Fibroblast of mammary gland (primary cell): ENCODE results near the gene APBB2.
A peak's percentile ranks its signal among the peaks of the same experiment; 100 is the strongest.

ENCODE experiments used
- DNase-seq: peaks from one replicate; pipeline ENCODE4 v3.0.0-alpha.2; 2010; ENCODE audit warnings: low read depth
- H3K4me3 ChIP-seq: 2 replicates; pipeline ENCODE4 v1.5.1; 2011; ENCODE audit warnings: low read depth, mild to moderate bottlenecking, low read length, moderate library complexity; ENCODE audit not compliant: control insufficient read depth
- TF ChIP-seq, protein P1 (sequence below): conservative IDR thresholded peaks from 2 replicates; pipeline ENCODE4 v1.5.1; 2011; ENCODE audit warnings: low read depth, low read length, inconsistent platforms; ENCODE audit not compliant: control insufficient read depth, insufficient read depth

The APBB2 gene

DNA sequence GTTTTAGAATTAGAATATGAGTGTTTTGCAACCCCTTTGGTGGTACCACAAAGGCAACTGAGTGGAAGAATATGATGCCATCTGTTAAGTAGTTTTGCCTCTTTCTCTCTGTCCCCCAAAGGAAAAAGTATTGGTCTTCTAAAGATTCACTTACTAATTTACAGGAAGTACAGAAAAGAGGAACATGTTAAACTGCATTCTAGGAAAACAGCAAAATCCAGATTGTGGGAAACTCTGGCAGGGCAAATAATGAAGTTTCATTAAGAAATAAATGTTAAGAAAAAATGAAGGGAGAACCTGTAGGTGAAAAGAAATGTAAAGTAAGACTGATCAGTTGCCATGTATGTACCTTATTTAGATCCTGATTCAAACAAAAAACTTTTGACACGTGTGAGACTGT is 425.3 kb downstream of the APBB2 start:
- TF ChIP-seq, protein P1, sequence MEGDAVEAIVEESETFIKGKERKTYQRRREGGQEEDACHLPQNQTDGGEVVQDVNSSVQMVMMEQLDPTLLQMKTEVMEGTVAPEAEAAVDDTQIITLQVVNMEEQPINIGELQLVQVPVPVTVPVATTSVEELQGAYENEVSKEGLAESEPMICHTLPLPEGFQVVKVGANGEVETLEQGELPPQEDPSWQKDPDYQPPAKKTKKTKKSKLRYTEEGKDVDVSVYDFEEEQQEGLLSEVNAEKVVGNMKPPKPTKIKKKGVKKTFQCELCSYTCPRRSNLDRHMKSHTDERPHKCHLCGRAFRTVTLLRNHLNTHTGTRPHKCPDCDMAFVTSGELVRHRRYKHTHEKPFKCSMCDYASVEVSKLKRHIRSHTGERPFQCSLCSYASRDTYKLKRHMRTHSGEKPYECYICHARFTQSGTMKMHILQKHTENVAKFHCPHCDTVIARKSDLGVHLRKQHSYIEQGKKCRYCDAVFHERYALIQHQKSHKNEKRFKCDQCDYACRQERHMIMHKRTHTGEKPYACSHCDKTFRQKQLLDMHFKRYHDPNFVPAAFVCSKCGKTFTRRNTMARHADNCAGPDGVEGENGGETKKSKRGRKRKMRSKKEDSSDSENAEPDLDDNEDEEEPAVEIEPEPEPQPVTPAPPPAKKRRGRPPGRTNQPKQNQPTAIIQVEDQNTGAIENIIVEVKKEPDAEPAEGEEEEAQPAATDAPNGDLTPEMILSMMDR: no peak
- no peak overlapping the region for H3K4me3 ChIP-seq
- no peak for DNase-seq

DNA sequence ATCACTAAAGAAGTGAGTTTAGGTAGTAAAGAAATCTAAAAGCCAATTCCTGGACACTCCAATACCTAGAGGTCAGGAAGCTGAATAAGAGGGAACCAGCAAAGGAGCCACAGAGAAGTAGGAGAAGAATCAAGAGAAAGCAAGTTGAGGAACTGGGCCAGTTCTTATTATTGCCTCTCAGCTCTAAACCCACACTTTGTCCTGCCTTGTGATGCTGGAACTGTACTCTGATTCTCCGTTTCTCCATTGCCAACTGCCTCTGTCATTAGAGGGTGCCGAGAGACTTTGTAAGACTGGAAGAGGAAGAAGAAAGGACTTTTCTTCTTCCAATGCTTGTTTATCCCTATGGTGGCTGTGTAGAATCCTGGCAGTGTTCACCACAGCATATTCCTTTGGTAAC is 426.0 kb downstream of the APBB2 start:
- no peak overlapping the region for H3K4me3 ChIP-seq
- TF ChIP-seq, protein P1: no peak
- DNase-seq: no peak

DNA sequence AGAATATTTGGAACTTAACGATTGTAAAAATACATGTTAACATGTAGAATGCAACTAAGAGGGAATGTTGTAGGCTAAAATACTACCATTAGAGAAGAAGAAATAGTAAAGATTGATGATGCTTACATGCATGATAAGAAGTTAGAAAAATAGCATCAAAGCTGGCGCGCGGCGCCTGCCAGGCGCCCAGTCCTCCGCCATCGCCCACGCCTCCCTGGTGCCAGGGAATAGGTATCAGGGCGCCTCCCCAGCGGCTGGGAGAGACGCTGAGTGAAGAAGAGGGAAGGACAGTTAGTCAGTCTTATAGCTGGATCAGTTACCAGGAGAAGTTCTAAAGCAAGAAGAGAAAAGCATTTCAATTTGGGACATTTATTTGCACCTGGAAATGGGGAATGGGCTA is 428.6 kb downstream of the APBB2 start:
- no peak for DNase-seq
- TF ChIP-seq, protein P1: no peak
- H3K4me3 ChIP-seq: no peak overlapping the region

DNA sequence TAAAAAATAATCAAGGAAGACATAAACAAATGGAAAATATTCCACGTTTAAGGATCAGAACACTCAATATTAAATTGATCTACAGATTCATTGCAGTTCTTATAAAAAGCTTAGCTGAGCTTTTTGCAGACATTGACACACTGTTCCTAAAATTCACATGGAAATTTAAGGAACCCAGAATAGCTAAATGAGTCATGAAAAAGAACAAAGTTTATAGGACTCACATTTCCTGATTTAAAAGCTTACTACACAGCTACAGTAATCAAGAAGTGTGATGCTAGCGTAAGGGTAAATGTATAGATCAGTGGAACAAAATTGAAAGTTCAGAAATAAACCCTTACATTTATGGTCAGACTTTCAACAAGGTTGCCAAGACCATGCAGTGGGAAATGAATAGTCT is 431.5 kb downstream of the APBB2 start:
- TF ChIP-seq, protein P1: no peak
- H3K4me3 ChIP-seq: no peak overlapping the region
- DNase-seq: no peak

DNA sequence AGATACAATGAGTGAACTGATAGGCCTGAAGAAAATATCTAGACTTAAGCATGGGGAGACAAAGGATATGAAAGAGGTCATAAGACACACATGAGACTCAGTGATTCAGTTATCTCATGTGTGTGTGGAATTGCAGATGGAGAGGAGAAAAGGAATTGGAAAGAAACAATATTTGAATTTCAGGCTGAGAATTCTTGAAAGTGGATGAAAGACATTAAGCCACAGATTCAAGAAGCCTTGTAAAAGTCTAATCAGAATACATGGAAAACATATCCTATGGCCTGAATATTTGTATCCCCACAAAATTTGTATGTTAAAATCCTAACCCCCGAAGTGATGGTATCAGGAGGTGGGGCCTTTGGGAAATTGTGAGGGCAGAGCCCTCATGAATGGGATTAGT is 436.3 kb downstream of the APBB2 start:
- DNase-seq: no peak
- TF ChIP-seq, protein P1: no peak
- no peak overlapping the region for H3K4me3 ChIP-seq

DNA sequence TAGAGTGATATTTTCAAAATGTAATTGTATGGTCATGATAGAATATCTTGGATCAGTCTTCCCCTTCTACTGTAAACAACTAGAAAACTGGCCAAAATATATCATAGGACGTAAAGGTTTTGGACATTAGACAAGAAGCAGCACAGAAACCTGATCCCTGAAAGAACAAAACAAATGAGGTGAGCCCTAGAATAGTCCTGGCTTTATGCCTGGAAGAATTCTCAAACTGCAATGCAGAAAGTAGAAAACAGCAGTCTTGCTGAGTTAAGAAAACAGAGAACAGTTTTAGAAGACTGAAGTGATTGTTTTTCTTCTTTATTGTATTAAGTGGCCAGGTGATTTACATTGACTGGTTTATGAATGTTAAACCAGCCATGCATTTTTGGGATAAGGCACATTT is 445.1 kb downstream of the APBB2 start:
- no peak for DNase-seq
- TF ChIP-seq, protein P1: no peak
- no peak overlapping the region for H3K4me3 ChIP-seq

DNA sequence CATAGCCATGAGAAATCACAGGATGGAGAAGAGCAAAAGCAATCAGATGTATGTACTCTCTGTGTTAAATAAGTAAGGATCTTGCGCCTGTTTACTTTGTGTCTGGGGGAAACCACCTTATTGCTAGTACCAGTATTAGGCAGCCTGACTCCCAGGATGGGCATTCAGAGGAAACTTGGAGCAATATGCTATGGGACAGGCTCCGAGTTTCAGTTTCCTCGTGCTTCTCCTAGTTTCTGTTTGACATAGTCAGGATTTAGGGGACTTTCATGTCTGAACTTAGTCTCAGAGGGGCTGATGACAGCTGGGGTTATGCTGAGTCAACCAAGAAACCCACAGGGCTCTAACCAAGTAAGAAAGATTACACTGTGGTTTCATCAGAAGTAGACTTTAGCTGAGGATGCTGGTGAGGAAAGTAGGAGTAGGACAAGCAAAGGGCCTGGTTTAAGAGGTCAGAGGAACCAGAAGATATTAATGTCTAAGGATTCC is 451.1 kb downstream of the APBB2 start:
- TF ChIP-seq, protein P1: no peak
- peak; percentile 47 for DNase-seq
- H3K4me3 ChIP-seq: no peak overlapping the region
